Measurements from ENCODE around the gene MAPK8IP3.

DNA sequence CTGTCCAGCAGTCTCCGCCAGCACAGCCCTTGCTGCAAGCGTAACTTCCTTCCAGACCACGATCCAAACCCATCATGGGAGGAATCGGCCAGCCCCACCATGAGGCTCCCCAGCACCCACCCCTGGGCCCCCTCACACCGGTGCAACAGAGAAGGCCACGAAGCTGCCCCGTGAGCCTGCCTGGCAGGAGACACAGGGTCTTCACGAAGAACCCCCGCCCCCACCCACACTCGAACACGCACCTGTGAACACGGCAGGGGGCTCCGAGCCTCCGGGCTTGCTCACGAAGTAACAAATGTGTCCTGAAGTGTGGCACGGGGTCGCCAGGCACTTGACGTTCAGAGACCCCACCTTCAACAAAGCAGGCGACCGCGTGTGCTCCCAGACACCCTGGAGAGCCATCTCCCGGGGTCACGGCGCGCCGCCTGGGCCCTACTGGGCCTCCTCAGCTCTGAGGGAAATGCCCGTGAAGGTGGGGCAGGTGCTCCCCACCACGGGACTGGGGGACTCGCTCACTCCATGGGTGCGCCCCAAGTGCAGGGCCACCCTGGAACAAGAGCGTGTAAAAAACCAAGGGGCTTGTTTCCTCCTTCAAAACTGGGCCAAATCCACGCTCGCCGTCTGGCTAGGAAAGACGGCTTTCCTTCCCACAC lies 113.0 kb downstream of the MAPK8IP3 start:
- TF ChIP-seq, protein P1, sequence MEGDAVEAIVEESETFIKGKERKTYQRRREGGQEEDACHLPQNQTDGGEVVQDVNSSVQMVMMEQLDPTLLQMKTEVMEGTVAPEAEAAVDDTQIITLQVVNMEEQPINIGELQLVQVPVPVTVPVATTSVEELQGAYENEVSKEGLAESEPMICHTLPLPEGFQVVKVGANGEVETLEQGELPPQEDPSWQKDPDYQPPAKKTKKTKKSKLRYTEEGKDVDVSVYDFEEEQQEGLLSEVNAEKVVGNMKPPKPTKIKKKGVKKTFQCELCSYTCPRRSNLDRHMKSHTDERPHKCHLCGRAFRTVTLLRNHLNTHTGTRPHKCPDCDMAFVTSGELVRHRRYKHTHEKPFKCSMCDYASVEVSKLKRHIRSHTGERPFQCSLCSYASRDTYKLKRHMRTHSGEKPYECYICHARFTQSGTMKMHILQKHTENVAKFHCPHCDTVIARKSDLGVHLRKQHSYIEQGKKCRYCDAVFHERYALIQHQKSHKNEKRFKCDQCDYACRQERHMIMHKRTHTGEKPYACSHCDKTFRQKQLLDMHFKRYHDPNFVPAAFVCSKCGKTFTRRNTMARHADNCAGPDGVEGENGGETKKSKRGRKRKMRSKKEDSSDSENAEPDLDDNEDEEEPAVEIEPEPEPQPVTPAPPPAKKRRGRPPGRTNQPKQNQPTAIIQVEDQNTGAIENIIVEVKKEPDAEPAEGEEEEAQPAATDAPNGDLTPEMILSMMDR (IDR thresholded peaks at IDR 0.05; ENCODE audit: low read depth, low read length, poor library complexity, severe bottlenecking) = no peak
- no peak for TF ChIP-seq EZH2phosphoT487 (IDR thresholded peaks at IDR 0.05; ENCODE audit: borderline replicate concordance, low read length)

Data from DOHH2 (cell line).